OCI-LY7 (cell line): Measurements from ENCODE around the gene DBP. TPM values are rescaled to one million over a fixed set of nuclear protein-coding genes. Genes with fewer than 3 reads are reported as not detected.

Source experiments
- BruUV-seq: library from RNA; stranded (reverse); fragments of 400-500 nt; replicated peaks from 2 replicates; lab custom pipeline; 2021; lab: Mats Ljungman, UMichigan
- CTCF ChIA-PET: fragments of 300-600 bp; sonication (Branson Sonifier 250); formaldehyde crosslinking; loops from one replicate; lab custom pipeline; 2022; ENCODE audit warnings: antibody characterized with exemption; ENCODE audit not compliant: unreplicated experiment; lab: Charles Lee
- POLR2A ChIA-PET: fragments of 300-600 bp; sonication (Branson Sonifier 250); formaldehyde crosslinking; loops from one replicate; lab custom pipeline; 2022; ENCODE audit warnings: antibody characterized with exemption; lab: Charles Lee
- DNase-seq: peaks from one replicate; pipeline ENCODE4 v3.0.0-alpha.2; 2015; ENCODE audit warnings: low spot score
- H2AFZ ChIP-seq: fragments of 200-600 bp; sonication (generic), shearing (Covaris generic); 2 replicates; pipeline ENCODE4 v1.6.1; 2014; ENCODE audit warnings: mild to moderate bottlenecking, antibody characterized with exemption, low read length, moderate library complexity
- H3K27ac ChIP-seq: fragments of 200-600 bp; sonication (generic); 2 replicates; pipeline ENCODE4 v1.5.1; 2014; ENCODE audit warnings: mixed run types, low read depth, mild to moderate bottlenecking, moderate library complexity, low read length, inconsistent platforms; ENCODE audit not compliant: poor library complexity, severe bottlenecking
- H3K36me3 ChIP-seq: fragments of 200-600 bp; sonication (generic); 2 replicates; pipeline ENCODE4 v1.6.1; 2014; ENCODE audit warnings: mild to moderate bottlenecking, antibody characterized with exemption, low read length, moderate library complexity, mixed read lengths; ENCODE audit not compliant: insufficient read depth
- H3K4me1 ChIP-seq: fragments of 200-600 bp; sonication (generic); 2 replicates; pipeline ENCODE4 v1.5.1; 2014; ENCODE audit warnings: mild to moderate bottlenecking, low read length; ENCODE audit not compliant: insufficient read depth, poor library complexity, severe bottlenecking
- H3K4me2 ChIP-seq: fragments of 200-600 bp; sonication (generic); 2 replicates; pipeline ENCODE4 v1.6.1; 2014; ENCODE audit warnings: mild to moderate bottlenecking, low read length
- H3K4me3 ChIP-seq: fragments of 200-600 bp; sonication (generic); 2 replicates; pipeline ENCODE4 v1.5.1; 2014; ENCODE audit warnings: mild to moderate bottlenecking, low read depth, low read length; ENCODE audit not compliant: poor library complexity, severe bottlenecking
- H3K79me2 ChIP-seq: fragments of 200-600 bp; sonication (generic); 2 replicates; pipeline ENCODE4 v1.6.1; 2016; ENCODE audit warnings: low read depth, mild to moderate bottlenecking, low read length, moderate library complexity, mixed read lengths; ENCODE audit not compliant: insufficient read depth
- H3K9me2 ChIP-seq: fragments of 200-600 bp; sonication (generic); 2 replicates; pipeline ENCODE4 v1.6.1; 2016; ENCODE audit warnings: mild to moderate bottlenecking, low read length, mixed read lengths; ENCODE audit not compliant: insufficient read depth
- H3K9me3 ChIP-seq: fragments of 200-600 bp; sonication (generic); 2 replicates; pipeline ENCODE4 v1.6.1; 2014; ENCODE audit warnings: mild to moderate bottlenecking, mixed run types, low read length, mixed read lengths
- H4K20me1 ChIP-seq: fragments of 200-600 bp; sonication (generic); 2 replicates; pipeline ENCODE4 v1.6.1; 2014; ENCODE audit warnings: mild to moderate bottlenecking, antibody characterized with exemption, low read length, moderate library complexity, mixed read lengths; ENCODE audit not compliant: insufficient read depth
- CTCF ChIP-seq: fragments of 200-600 bp; sonication (generic); conservative IDR thresholded peaks from 2 replicates; pipeline ENCODE4 v1.5.1; 2014; ENCODE audit warnings: mild to moderate bottlenecking, antibody characterized with exemption, low read length, moderate library complexity, mixed read lengths
- EZH2phosphoT487 ChIP-seq: fragments of 200-600 bp; sonication (generic); IDR thresholded peaks from 2 replicates; pipeline ENCODE4 v1.6.1; 2018; ENCODE audit warnings: low read depth, borderline replicate concordance, mild to moderate bottlenecking, mixed run types, antibody characterized with exemption, low read length, moderate library complexity, mixed read lengths
- intact Hi-C: fragments of 100-400 bp; cut with micrococcal nuclease; formaldehyde crosslinking; loops from one replicate; pipeline ENCODE4 v1.10.0; 2022; ENCODE audit not compliant: unreplicated experiment
- total RNA-seq, 2 experiments: library from RNA; depleted of rRNA in 1 of 2; stranded (reverse); fragments of >200 nt in 1 of 2; shearing (Covaris generic) in 1 of 2; gene quantifications; 2 replicates each; pipeline ENCODE4 v1.2.3, GENCODE V29; 2014 to 2022

DBP gene
- total RNA-seq, 2 experiments from 2014 or later, result 15.7 to 35.6 TPM

- CTCF ChIA-PET, result no interaction called here
- Histone ChIP-seq H3K36me3 (no peaks in the 10 kb centered on the region), H4K20me1 (no peaks in the 10 kb centered on the region), H3K4me1 (peaks cover 2% of the 10 kb centered on the region), H3K4me3 (no peak overlapping the region), H2AFZ (no peak overlapping the region), H3K9me2 (no peaks in the 10 kb centered on the region), H3K4me2 (no peak overlapping the region), H3K27ac (no peak overlapping the region), H3K9me3 (no peaks in the 10 kb centered on the region), H3K79me2 (no peaks in the 10 kb centered on the region)
- intact Hi-C loops, result no loop called here
- TF ChIP-seq CTCF (no peak), EZH2phosphoT487 (no peak)
- no TSS peak for BruUV-seq
- POLR2A ChIA-PET, result no interaction called here
- DNase-seq, result no peak
Measured at GRCh38 chr19:48673436-48674100, 36.4 kb upstream of the DBP start.

- Histone ChIP-seq H3K36me3 (no peaks in the 10 kb centered on the region), H3K4me1 (peaks cover 2% of the 10 kb centered on the region), H3K4me3 (no peak within 1 kb of the TSS), H3K4me2 (no peak within 1 kb of the TSS), H2AFZ (no peak within 1 kb of the TSS), H3K27ac (no peak within 1 kb of the TSS), H3K79me2 (no peaks in the 10 kb centered on the region), H3K9me2 (no peaks in the 10 kb centered on the region), H3K9me3 (no peaks in the 10 kb centered on the region), H4K20me1 (no peaks in the 10 kb centered on the region)
- ChIA-PET CTCF (no interaction called here), POLR2A (no interaction called here)
- intact Hi-C loops, result no loop called here
- TF ChIP-seq CTCF (no peak), EZH2phosphoT487 (no peak)
- BruUV-seq, result no TSS peak
- no peak for DNase-seq
Measured at GRCh38 chr19:48672994-48673393, 35.8 kb upstream of the DBP start, which contains the start of gene NTN5. Gene NTN5 (minus strand): TSS chr19:48673017. CDS start chr19:48670986, 2,031 bp downstream.

- H2AFZ ChIP-seq, result no peak overlapping the region
- H3K79me2 ChIP-seq, result no peaks in the 10 kb centered on the region
- no peaks in the 10 kb centered on the region for H3K36me3 ChIP-seq
- no peaks in the 10 kb centered on the region for H3K9me2 ChIP-seq
- no TSS peak for BruUV-seq
- intact Hi-C loops, result no loop called here
- peaks cover 2% of the 10 kb centered on the region for H3K4me1 ChIP-seq
- H3K27ac ChIP-seq, result no peak overlapping the region
- no peaks in the 10 kb centered on the region for H3K9me3 ChIP-seq
- POLR2A ChIA-PET, result no interaction called here
- no peak overlapping the region for H3K4me2 ChIP-seq
- no peaks in the 10 kb centered on the region for H4K20me1 ChIP-seq
- no peak for DNase-seq
- CTCF ChIA-PET, result no interaction called here
- H3K4me3 ChIP-seq, result no peak overlapping the region
- TF ChIP-seq CTCF (no peak), EZH2phosphoT487 (no peak)
Measured at GRCh38 chr19:48671446-48671995, 34.3 kb upstream of the DBP start.
